COLO829 (cell line): Measurements from ENCODE around the gene ARHGEF10L.

Experiments
- DNase-seq: peaks from one replicate; pipeline ENCODE4 v3.0.0; 2012; ENCODE audit warnings: low spot score

ARHGEF10L gene

GRCh38 chr1:17569200-17570139 lies 30.0 kb downstream of the ARHGEF10L start:
- peak; percentile 70 for DNase-seq

GRCh38 chr1:17570228-17570627 lies 30.7 kb downstream of the ARHGEF10L start:
- no peak for DNase-seq

GRCh38 chr1:17572264-17572985 lies 32.9 kb downstream of the ARHGEF10L start:
- no peak for DNase-seq

GRCh38 chr1:17573518-17574041 lies 34.1 kb downstream of the ARHGEF10L start:
- DNase-seq: peak; percentile 53

GRCh38 chr1:17574516-17574915 lies 35.0 kb downstream of the ARHGEF10L start:
- no peak for DNase-seq

- DNase-seq: no peak
Measured at GRCh38 chr1:17575797-17576518, 36.5 kb downstream of the ARHGEF10L start.

- no peak for DNase-seq
Measured at GRCh38 chr1:17576519-17576853, 37.0 kb downstream of the ARHGEF10L start.

- no peak for DNase-seq
Measured at GRCh38 chr1:17577907-17578297, 38.4 kb downstream of the ARHGEF10L start.

- no peak for DNase-seq
Measured at GRCh38 chr1:17579951-17580939, 40.7 kb downstream of the ARHGEF10L start.

- peak; percentile 35 for DNase-seq
Measured at GRCh38 chr1:17581389-17582123, 42.1 kb downstream of the ARHGEF10L start.

- DNase-seq: no peak
Measured at GRCh38 chr1:17582124-17582774, 42.8 kb downstream of the ARHGEF10L start.

GRCh38 chr1:17584539-17584938 lies 45.0 kb downstream of the ARHGEF10L start:
- no peak for DNase-seq

- no peak for DNase-seq
Measured at GRCh38 chr1:17585266-17585987, 45.9 kb downstream of the ARHGEF10L start.

- no peak for DNase-seq
Measured at GRCh38 chr1:17586172-17586964, 46.9 kb downstream of the ARHGEF10L start.

- peak; percentile 69 for DNase-seq
Measured at GRCh38 chr1:17587693-17588047, 48.2 kb downstream of the ARHGEF10L start.

GRCh38 chr1:17588048-17588871 lies 48.8 kb downstream of the ARHGEF10L start:
- peak; percentile 30 for DNase-seq

GRCh38 chr1:17591814-17592430 lies 52.4 kb downstream of the ARHGEF10L start:
- DNase-seq: no peak
